Smooth muscle cell (in vitro differentiated cells): ENCODE results near the gene RAD51B. TPM values are rescaled to one million over a fixed set of nuclear protein-coding genes. Genes with fewer than 3 reads are reported as not detected.

Experiments used
- DNase-seq: peaks from one replicate; lab custom pipeline; 2025; ENCODE audit not compliant: unreplicated experiment; lab: John Stamatoyannopoulos, UW
- H2AFZ ChIP-seq: fragments of 200-600 bp; sonication (generic); 2 replicates; pipeline ENCODE4 v1.6.0; 2016; ENCODE audit warnings: antibody characterized with exemption, low read depth, mild to moderate bottlenecking
- H3F3A ChIP-seq: fragments of 200-600 bp; sonication (generic); 2 replicates; pipeline ENCODE4 v1.6.0; 2017; ENCODE audit warnings: antibody characterized with exemption, low read depth
- H3K27ac ChIP-seq: fragments of 200-600 bp; sonication (generic); 2 replicates; pipeline ENCODE4 v1.5.1; 2016; ENCODE audit warnings: low read depth, mild to moderate bottlenecking
- H3K27me3 ChIP-seq: fragments of 200-600 bp; sonication (generic); 2 replicates; pipeline ENCODE4 v1.6.1; 2016; ENCODE audit warnings: low read depth, mild to moderate bottlenecking
- H3K36me3 ChIP-seq: fragments of 200-600 bp; sonication (generic); 2 replicates; pipeline ENCODE4 v1.5.1; 2016; ENCODE audit warnings: low read depth
- H3K4me1 ChIP-seq: fragments of 200-600 bp; sonication (generic); 2 replicates; pipeline ENCODE4 v1.5.1; 2016; ENCODE audit warnings: low read depth
- H3K4me2 ChIP-seq: fragments of 200-600 bp; sonication (generic); 2 replicates; pipeline ENCODE4 v1.6.0; 2016; ENCODE audit warnings: mild to moderate bottlenecking
- H3K4me3 ChIP-seq: fragments of 200-600 bp; sonication (generic); 2 replicates; pipeline ENCODE4 v1.5.1; 2016; ENCODE audit warnings: mild to moderate bottlenecking
- H3K79me2 ChIP-seq: fragments of 200-600 bp; sonication (generic); 2 replicates; pipeline ENCODE4 v1.6.0; 2016; ENCODE audit warnings: low read depth, mild to moderate bottlenecking
- H3K9ac ChIP-seq: fragments of 200-600 bp; sonication (generic); 2 replicates; pipeline ENCODE4 v1.6.0; 2016; ENCODE audit warnings: low read depth
- H3K9me3 ChIP-seq: fragments of 200-600 bp; sonication (generic); replicated peaks from 2 replicates; pipeline ENCODE4 v1.5.1; 2016; ENCODE audit warnings: low read depth
- H4K20me1 ChIP-seq: fragments of 200-600 bp; sonication (generic); 2 replicates; pipeline ENCODE4 v1.6.0; 2016; ENCODE audit warnings: low read depth
- WGBS: methylation state at CpG from one replicate; pipeline ENCODE4 v1.1.7; 2016; ENCODE audit warnings: low lambda C conversion rate; 5-methylcytosine and 5-hydroxymethylcytosine counted together
- polyA plus RNA-seq: library from polyadenylated mRNA; unstranded; fragments of >200 nt; fragmentation: Nextera tagmentation; extraction: Ambion mirVana; gene quantifications from 2 replicates; pipeline ENCODE4 v1.2.1, GENCODE V29; 2016
- total RNA-seq: library from RNA; depleted of rRNA; stranded (reverse); fragments of >200 nt; gene quantifications from 2 replicates; pipeline ENCODE4 v1.2.3, GENCODE V29; 2014
- TF ChIP-seq, protein P1 (sequence below): fragments of 200-600 bp; sonication (generic); IDR thresholded peaks from 2 replicates; pipeline ENCODE4 v1.5.1; 2017; ENCODE audit warnings: borderline replicate concordance, mild to moderate bottlenecking, antibody characterized with exemption; ENCODE audit not compliant: insufficient read depth, poor library complexity, severe bottlenecking

Gene RAD51B
- total and polyA plus RNA-seq, 2 experiments from 2014 or later: 4.6 to 5.3 TPM

DNA sequence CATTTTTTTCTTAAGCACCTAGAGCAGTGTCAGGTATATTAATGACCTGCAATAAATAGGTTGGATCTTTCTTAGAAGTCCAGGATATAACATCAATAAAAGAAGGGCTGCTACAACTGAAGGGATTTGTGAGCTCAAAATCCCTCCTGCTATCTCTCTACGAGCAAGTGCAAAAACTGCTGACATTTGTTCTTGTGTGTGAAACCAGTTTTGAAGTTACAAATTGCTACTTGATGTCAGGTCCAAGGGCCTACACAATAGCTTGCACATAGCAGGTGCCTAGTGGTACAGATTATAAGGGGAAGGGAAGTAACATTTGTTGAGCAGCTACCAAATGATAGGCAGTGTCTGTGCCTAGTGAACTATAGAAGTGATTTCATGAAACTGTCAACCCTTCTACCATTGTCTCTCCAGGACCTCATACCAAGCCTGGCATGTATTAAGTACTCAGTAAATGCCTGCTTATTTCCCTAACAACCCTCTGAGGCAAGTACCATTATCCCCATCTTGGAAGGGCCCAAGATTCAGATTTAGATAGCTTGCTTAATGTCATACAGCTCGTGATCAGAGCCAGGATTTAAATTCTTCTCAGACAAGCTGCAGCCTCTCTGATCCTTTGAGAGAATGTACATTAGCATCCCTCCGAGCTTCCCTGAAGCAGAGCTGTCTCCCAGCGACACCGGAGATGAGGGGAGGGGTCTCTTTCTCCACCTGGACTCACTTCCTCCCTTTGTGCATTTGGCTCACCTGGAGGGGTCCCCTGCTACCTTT lies 673.0 kb downstream of the RAD51B start:
- H3K4me1 ChIP-seq: peaks cover 12% of the 10 kb centered on the region
- H3K27me3 ChIP-seq: no peaks in the 10 kb centered on the region
- WGBS: 78% methylated on average over 5 of the region's 5 CpGs
- no peak overlapping the region for H3K4me2 ChIP-seq
- TF ChIP-seq, protein P1, sequence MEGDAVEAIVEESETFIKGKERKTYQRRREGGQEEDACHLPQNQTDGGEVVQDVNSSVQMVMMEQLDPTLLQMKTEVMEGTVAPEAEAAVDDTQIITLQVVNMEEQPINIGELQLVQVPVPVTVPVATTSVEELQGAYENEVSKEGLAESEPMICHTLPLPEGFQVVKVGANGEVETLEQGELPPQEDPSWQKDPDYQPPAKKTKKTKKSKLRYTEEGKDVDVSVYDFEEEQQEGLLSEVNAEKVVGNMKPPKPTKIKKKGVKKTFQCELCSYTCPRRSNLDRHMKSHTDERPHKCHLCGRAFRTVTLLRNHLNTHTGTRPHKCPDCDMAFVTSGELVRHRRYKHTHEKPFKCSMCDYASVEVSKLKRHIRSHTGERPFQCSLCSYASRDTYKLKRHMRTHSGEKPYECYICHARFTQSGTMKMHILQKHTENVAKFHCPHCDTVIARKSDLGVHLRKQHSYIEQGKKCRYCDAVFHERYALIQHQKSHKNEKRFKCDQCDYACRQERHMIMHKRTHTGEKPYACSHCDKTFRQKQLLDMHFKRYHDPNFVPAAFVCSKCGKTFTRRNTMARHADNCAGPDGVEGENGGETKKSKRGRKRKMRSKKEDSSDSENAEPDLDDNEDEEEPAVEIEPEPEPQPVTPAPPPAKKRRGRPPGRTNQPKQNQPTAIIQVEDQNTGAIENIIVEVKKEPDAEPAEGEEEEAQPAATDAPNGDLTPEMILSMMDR: no peak
- DNase-seq: no peak
- H3K9me3 ChIP-seq: no peaks in the 10 kb centered on the region
- H3F3A ChIP-seq: no peaks in the 10 kb centered on the region
- H4K20me1 ChIP-seq: no peaks in the 10 kb centered on the region
- H3K79me2 ChIP-seq: no peaks in the 10 kb centered on the region
- H3K4me3 ChIP-seq: no peak overlapping the region
- H3K9ac ChIP-seq: no peak overlapping the region
- no peaks in the 10 kb centered on the region for H3K36me3 ChIP-seq
- H3K27ac ChIP-seq: no peak overlapping the region
- no peak overlapping the region for H2AFZ ChIP-seq

DNA sequence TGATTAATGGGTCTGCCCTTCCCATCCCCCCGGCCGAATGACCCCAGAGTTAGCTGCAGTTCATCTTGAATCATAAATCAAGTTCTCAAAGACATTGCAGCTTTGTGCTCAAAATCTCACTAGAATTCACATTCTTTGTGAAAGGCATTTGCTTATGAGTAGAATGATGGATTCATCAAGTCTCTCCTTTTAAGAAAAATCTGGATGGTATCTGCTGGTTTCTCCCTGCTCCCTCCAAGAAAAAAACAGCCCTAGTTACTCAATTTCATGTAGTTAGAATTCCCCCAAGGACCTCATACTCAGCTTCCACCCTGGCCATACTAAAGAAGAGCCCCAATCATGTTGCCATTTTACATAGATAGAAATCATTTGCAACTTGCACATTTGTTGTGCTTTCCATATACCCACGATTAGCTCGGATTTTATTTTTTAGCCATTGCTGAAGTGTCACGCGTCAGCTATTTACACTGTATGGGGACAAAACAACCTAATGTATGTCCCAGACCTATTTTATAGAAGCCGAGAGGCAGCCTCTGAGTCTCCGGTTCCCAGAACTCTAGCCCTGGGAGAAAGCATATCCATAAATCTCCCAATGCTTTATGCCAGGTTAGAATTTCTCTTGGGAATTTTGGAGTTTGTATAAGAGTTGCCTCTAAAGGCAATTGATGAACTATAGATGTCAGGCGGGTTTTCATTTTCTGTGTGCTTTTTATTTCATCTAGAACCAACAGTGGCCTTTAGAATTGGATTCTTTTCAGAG lies 673.8 kb downstream of the RAD51B start:
- no peaks in the 10 kb centered on the region for H3F3A ChIP-seq
- no peaks in the 10 kb centered on the region for H3K79me2 ChIP-seq
- peaks cover 12% of the 10 kb centered on the region for H3K4me1 ChIP-seq
- DNase-seq: no peak
- TF ChIP-seq, protein P1: no peak
- H3K9ac ChIP-seq: no peak overlapping the region
- no peak overlapping the region for H3K4me3 ChIP-seq
- no peaks in the 10 kb centered on the region for H3K27me3 ChIP-seq
- H3K9me3 ChIP-seq: no peaks in the 10 kb centered on the region
- H2AFZ ChIP-seq: no peak overlapping the region
- 94% methylated on average over 9 of the region's 9 CpGs for WGBS
- H3K27ac ChIP-seq: no peak overlapping the region
- H3K36me3 ChIP-seq: no peaks in the 10 kb centered on the region
- no peaks in the 10 kb centered on the region for H4K20me1 ChIP-seq
- no peak overlapping the region for H3K4me2 ChIP-seq

DNA sequence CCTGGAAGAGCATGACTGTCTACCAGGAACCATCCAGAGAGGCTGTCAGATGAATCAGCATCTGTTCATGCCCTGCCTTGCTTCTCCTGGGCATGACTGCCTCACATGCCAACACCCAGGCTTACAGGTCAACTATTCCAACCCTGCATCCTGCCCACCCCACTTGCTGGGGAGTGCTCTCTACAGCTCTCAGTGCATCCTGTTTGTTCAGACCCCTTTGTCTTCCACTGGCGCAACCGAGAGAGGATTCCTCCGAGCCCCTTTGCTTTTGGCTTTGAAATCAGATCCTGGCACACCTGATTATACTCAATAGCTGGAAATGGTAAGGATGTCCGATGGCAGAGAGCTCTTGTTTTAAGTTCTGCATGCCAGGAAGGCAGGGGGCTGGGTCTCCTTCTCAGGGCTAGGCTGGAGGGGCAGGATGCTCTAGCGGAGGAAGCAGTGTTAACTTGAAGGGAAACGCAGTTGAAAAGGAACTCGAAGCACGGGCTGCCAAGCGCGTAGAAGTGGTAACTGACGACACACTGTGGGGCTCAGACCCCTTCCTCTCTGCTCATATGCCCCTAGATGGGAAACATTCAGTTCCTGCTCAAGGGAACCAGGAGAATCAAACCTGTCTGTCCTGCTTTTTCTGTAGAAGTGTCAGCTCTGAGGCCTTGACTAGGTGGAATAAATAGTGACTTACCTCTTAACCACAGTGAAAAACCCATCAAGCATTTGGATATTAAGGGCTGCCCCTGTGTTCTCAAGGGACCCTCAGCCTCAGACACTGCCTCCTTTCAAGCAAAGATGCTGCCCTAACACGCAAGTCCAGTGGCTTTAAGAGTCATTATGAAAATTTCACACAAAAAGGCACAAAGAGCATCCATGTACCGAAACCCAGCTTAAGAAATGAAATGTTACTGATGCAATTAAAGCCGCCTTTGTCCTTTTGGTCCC lies 675.8 kb downstream of the RAD51B start:
- Histone ChIP-seq H3K27me3 (no peaks in the 10 kb centered on the region), H4K20me1 (no peaks in the 10 kb centered on the region), H3K9me3 (no peaks in the 10 kb centered on the region), H2AFZ (no peak overlapping the region), H3K4me3 (no peak overlapping the region), H3K4me2 (no peak overlapping the region), H3K4me1 (peaks cover 12% of the 10 kb centered on the region), H3K79me2 (no peaks in the 10 kb centered on the region), H3F3A (no peaks in the 10 kb centered on the region), H3K36me3 (no peaks in the 10 kb centered on the region), H3K27ac (no peak overlapping the region), H3K9ac (no peak overlapping the region)
- 94% methylated on average over 14 of the region's 14 CpGs for WGBS
- TF ChIP-seq, protein P1: no peak
- no peak for DNase-seq
